Mesendoderm (in vitro differentiated cells): ENCODE results near the gene GCNT3.
"Not testable (repeated sequence)": the region's sequence is repeated elsewhere in the genome, so short reads cannot be mapped to it uniquely, and the experiment has no call there.

Experiments used
- DNase-seq: peaks from one replicate; pipeline ENCODE4 v3.0.0; 2013
- H2AK5ac ChIP-seq: 2 replicates; pipeline ENCODE4 v1.6.1; 2013; ENCODE audit warnings: low read length, inconsistent platforms
- H2BK120ac ChIP-seq: 2 replicates; pipeline ENCODE4 v1.6.1; 2013; ENCODE audit warnings: low read depth, mild to moderate bottlenecking, low read length, moderate library complexity, mixed read lengths
- H2BK15ac ChIP-seq: replicated peaks from 2 replicates; pipeline ENCODE4 v1.6.1; 2013; ENCODE audit warnings: low read depth, mild to moderate bottlenecking, moderate library complexity
- H2BK5ac ChIP-seq: 2 replicates; pipeline ENCODE4 v1.6.1; 2013; ENCODE audit warnings: low read length, inconsistent platforms
- H3K18ac ChIP-seq: 2 replicates; pipeline ENCODE4 v1.6.1; 2013; ENCODE audit warnings: mild to moderate bottlenecking, low read length, mixed read lengths
- H3K23ac ChIP-seq: one replicate; pipeline ENCODE4 v1.6.1; 2013; ENCODE audit warnings: low read length
- H3K27ac ChIP-seq: 2 replicates; pipeline ENCODE4 v1.5.1; 2013; ENCODE audit warnings: low read depth, mild to moderate bottlenecking, inconsistent platforms, low read length, moderate library complexity
- H3K27me3 ChIP-seq: 2 replicates; pipeline ENCODE4 v1.6.1; 2013; ENCODE audit warnings: low read length, control low read depth, mild to moderate bottlenecking, inconsistent platforms; ENCODE audit not compliant: insufficient read depth, poor library complexity
- H3K36me3 ChIP-seq: 2 replicates; pipeline ENCODE4 v1.6.1; 2013; ENCODE audit warnings: low read length, inconsistent platforms; ENCODE audit not compliant: control insufficient read depth, insufficient read depth
- H3K4ac ChIP-seq: one replicate; pipeline ENCODE4 v1.6.1; 2013; ENCODE audit warnings: low read depth, mild to moderate bottlenecking, low read length, moderate library complexity
- H3K4me1 ChIP-seq: 2 replicates; pipeline ENCODE4 v1.6.1; 2013; ENCODE audit warnings: low read depth, low read length, inconsistent platforms; ENCODE audit not compliant: control insufficient read depth
- H3K4me2 ChIP-seq: 2 replicates; pipeline ENCODE4 v1.6.1; 2013; ENCODE audit warnings: low read length
- H3K4me3 ChIP-seq: 2 replicates; pipeline ENCODE4 v1.5.1; 2013; ENCODE audit warnings: mild to moderate bottlenecking, low read length
- H3K56ac ChIP-seq: one replicate; pipeline ENCODE4 v1.6.1; 2013; ENCODE audit warnings: low read length
- H3K79me1 ChIP-seq: 2 replicates; pipeline ENCODE4 v1.6.1; 2013; ENCODE audit warnings: low read length, inconsistent platforms
- H3K79me2 ChIP-seq: 2 replicates; pipeline ENCODE4 v1.6.1; 2013; ENCODE audit warnings: mild to moderate bottlenecking, low read length; ENCODE audit not compliant: control insufficient read depth, insufficient read depth
- H3K9ac ChIP-seq: 2 replicates; pipeline ENCODE4 v1.6.1; 2013; ENCODE audit warnings: low read length, inconsistent platforms
- H4K5ac ChIP-seq: one replicate; pipeline ENCODE4 v1.6.1; 2013; ENCODE audit warnings: low read length
- H4K8ac ChIP-seq: one replicate; pipeline ENCODE4 v1.6.1; 2013; ENCODE audit warnings: low read depth, mild to moderate bottlenecking, control low read depth, low read length, moderate library complexity
- WGBS: extraction: QIAGEN DNeasy Blood & Tissue Kit; methylation state at CpG from one replicate; pipeline ENCODE4 v1.1.7; 2013; ENCODE audit warnings: low lambda C conversion rate, missing lambda C conversion rate; ENCODE audit not compliant: insufficient coverage; ENCODE audit errors: extremely low coverage; 5-methylcytosine and 5-hydroxymethylcytosine counted together

Gene GCNT3

GRCh38 chr15:59645812-59646211 is 34.2 kb downstream of the GCNT3 start:
- H3K4ac ChIP-seq, H3K9ac ChIP-seq, H3K36me3 ChIP-seq, H3K56ac ChIP-seq, H3K79me2 ChIP-seq, H3K4me1 ChIP-seq, H2BK5ac ChIP-seq, H3K79me1 ChIP-seq, H4K8ac ChIP-seq, H2BK120ac ChIP-seq, H3K4me2 ChIP-seq, DNase-seq, H3K27ac ChIP-seq, H3K27me3 ChIP-seq, H2BK15ac ChIP-seq, H2AK5ac ChIP-seq, H3K23ac ChIP-seq, H3K4me3 ChIP-seq, H4K5ac ChIP-seq, H3K18ac ChIP-seq: not testable (repeated sequence)
- WGBS: no CpG with 5 or more reads among the region's 9 CpGs

GRCh38 chr15:59646277-59646676 is 34.7 kb downstream of the GCNT3 start:
- no peak overlapping the region for H4K8ac ChIP-seq
- no peak overlapping the region for H3K4me2 ChIP-seq
- no CpG with 5 or more reads among the region's 1 CpG for WGBS
- H3K56ac ChIP-seq: no peak overlapping the region
- H3K79me1 ChIP-seq: no peaks in the 10 kb centered on the region
- no peak overlapping the region for H3K4me3 ChIP-seq
- no peaks in the 10 kb centered on the region for H3K4me1 ChIP-seq
- H2AK5ac ChIP-seq: no peak overlapping the region
- H2BK120ac ChIP-seq: no peak overlapping the region
- no peak overlapping the region for H3K27ac ChIP-seq
- no peak overlapping the region for H4K5ac ChIP-seq
- no peak overlapping the region for H3K18ac ChIP-seq
- no peak overlapping the region for H3K9ac ChIP-seq
- H3K4ac ChIP-seq: no peak overlapping the region
- H3K23ac ChIP-seq: no peak overlapping the region
- no peak overlapping the region for H2BK15ac ChIP-seq
- no peaks in the 10 kb centered on the region for H3K79me2 ChIP-seq
- H3K27me3 ChIP-seq: no peaks in the 10 kb centered on the region
- no peak for DNase-seq
- peaks cover 5% of the 10 kb centered on the region for H3K36me3 ChIP-seq
- H2BK5ac ChIP-seq: no peak overlapping the region

GRCh38 chr15:59647085-59647484 is 35.5 kb downstream of the GCNT3 start:
- DNase-seq: no peak
- Histone ChIP-seq H3K4me2 (no peak overlapping the region), H3K4me3 (no peak overlapping the region)

GRCh38 chr15:59649603-59650002 is 38.0 kb downstream of the GCNT3 start:
- Histone ChIP-seq H3K56ac (no peak overlapping the region), H3K4me2 (no peak overlapping the region), H3K27ac (no peak overlapping the region), H2BK120ac (no peak overlapping the region), H3K27me3 (no peaks in the 10 kb centered on the region), H3K79me2 (peaks cover 16% of the 10 kb centered on the region), H3K4ac (no peak overlapping the region), H3K4me1 (no peaks in the 10 kb centered on the region), H4K5ac (no peak overlapping the region), H3K79me1 (peaks cover 11% of the 10 kb centered on the region), H3K4me3 (no peak overlapping the region), H3K18ac (no peak overlapping the region), H2BK5ac (no peak overlapping the region), H2AK5ac (no peak overlapping the region), H3K36me3 (peaks cover 4% of the 10 kb centered on the region), H2BK15ac (no peak overlapping the region), H3K23ac (no peak overlapping the region), H3K9ac (no peak overlapping the region), H4K8ac (no peak overlapping the region)
- DNase-seq: no peak

More at GRCh38 chr15:59647085-59647484, 35.5 kb downstream of the GCNT3 start:
- H3K4ac ChIP-seq: no peak overlapping the region
- no peak overlapping the region for H3K18ac ChIP-seq
- no peak overlapping the region for H2BK120ac ChIP-seq
- no peaks in the 10 kb centered on the region for H3K79me2 ChIP-seq
- no peak overlapping the region for H3K27ac ChIP-seq
- no peak overlapping the region for H2AK5ac ChIP-seq
- no peak overlapping the region for H3K23ac ChIP-seq
- no peak overlapping the region for H4K5ac ChIP-seq
- no peak overlapping the region for H2BK5ac ChIP-seq
- H3K36me3 ChIP-seq: peaks cover 5% of the 10 kb centered on the region
- WGBS: no CpG with 5 or more reads among the region's 1 CpG
- H3K56ac ChIP-seq: no peak overlapping the region
- no peak overlapping the region for H3K9ac ChIP-seq
- H4K8ac ChIP-seq: no peak overlapping the region
- H3K27me3 ChIP-seq: no peaks in the 10 kb centered on the region
- no peaks in the 10 kb centered on the region for H3K79me1 ChIP-seq
- no peak overlapping the region for H2BK15ac ChIP-seq
- no peaks in the 10 kb centered on the region for H3K4me1 ChIP-seq

GRCh38 chr15:59654046-59654445 is 42.5 kb downstream of the GCNT3 start:
- Histone ChIP-seq H3K9ac (no peak overlapping the region), H2AK5ac (no peak overlapping the region), H3K36me3 (no peaks in the 10 kb centered on the region), H4K5ac (no peak overlapping the region), H3K27me3 (no peaks in the 10 kb centered on the region), H3K4me2 (no peak overlapping the region), H3K79me1 (peaks cover 25% of the 10 kb centered on the region), H4K8ac (no peak overlapping the region), H3K23ac (no peak overlapping the region), H3K4me3 (no peak overlapping the region), H3K18ac (no peak overlapping the region), H2BK5ac (no peak overlapping the region), H3K4me1 (peaks cover 8% of the 10 kb centered on the region), H3K4ac (no peak overlapping the region), H3K56ac (no peak overlapping the region), H2BK120ac (no peak overlapping the region), H3K79me2 (peaks cover 41% of the 10 kb centered on the region), H3K27ac (no peak overlapping the region), H2BK15ac (no peak overlapping the region)
- DNase-seq: no peak
- no CpG with 5 or more reads among the region's 1 CpG for WGBS

- Histone ChIP-seq H3K18ac (peak within 1 kb of the TSS; percentile 82), H2BK15ac (no peak within 1 kb of the TSS), H2BK5ac (no peak within 1 kb of the TSS), H3K4me2 (peak within 1 kb of the TSS; percentile 76), H3K36me3 (no peaks in the 10 kb centered on the region), H3K79me2 (peaks cover 41% of the 10 kb centered on the region), H3K27ac (peak within 1 kb of the TSS; percentile 72), H3K4me3 (peak within 1 kb of the TSS; percentile 95), H3K79me1 (peaks cover 25% of the 10 kb centered on the region), H3K4ac (peak within 1 kb of the TSS; percentile 22), H4K8ac (no peak within 1 kb of the TSS), H3K23ac (peak within 1 kb of the TSS; percentile 12), H4K5ac (no peak within 1 kb of the TSS), H2AK5ac (no peak within 1 kb of the TSS), H3K56ac (peak within 1 kb of the TSS; percentile 88), H3K4me1 (peaks cover 8% of the 10 kb centered on the region), H3K9ac (peak within 1 kb of the TSS; percentile 82), H3K27me3 (no peaks in the 10 kb centered on the region), H2BK120ac (no peak within 1 kb of the TSS)
- peak; percentile 97 for DNase-seq
- no CpG with 5 or more reads among the region's 59 CpGs for WGBS
These were observed 45.5 kb downstream of the GCNT3 start, which contains the start of gene GTF2A2 for GRCh38 chr15:59656897-59657634. Gene GTF2A2, minus strand, starts transcription at chr15:59657515. Its CDS starts 5,238 bp downstream, at chr15:59652277.
